ENCODE measurements around the gene ARHGAP8.
"Not testable (repeated sequence)": the region's sequence is repeated elsewhere in the genome, so short reads cannot be mapped to it uniquely, and the experiment has no call there.

Gene ARHGAP8

GRCh38 chr22:44740307-44740706 lies 12.1 kb upstream of the ARHGAP8 start:
- no peak overlapping the region for H3K4me3 ChIP-seq (ENCODE audit: low read depth, low read length)
- TF ChIP-seq CTCF (IDR thresholded peaks at IDR 0.05; ENCODE audit: borderline replicate concordance, insufficient read depth, low read depth, low read length), result no peak

DNA sequence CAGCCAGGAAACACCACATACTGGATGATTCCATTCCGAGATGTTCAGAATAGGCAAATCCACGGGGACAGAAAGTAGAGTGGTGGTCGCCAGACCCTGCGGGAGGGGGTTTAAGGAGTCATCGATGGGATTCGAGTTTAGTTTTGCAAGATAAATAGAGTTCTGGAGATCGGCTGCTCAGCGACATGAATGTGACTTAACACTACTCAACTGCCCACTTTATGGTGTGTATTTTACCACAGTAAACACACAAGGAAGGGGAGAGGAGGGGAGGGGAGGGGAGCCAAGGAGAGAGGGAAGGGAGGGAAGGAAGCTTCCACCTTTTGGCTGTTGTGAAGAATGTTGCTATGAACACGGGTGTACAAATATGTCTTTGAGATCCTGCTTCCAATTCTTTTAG lies 10.4 kb upstream of the ARHGAP8 start:
- no peak for TF ChIP-seq CTCF (IDR thresholded peaks at IDR 0.05; ENCODE audit: borderline replicate concordance, insufficient read depth, low read depth, low read length)

DNA sequence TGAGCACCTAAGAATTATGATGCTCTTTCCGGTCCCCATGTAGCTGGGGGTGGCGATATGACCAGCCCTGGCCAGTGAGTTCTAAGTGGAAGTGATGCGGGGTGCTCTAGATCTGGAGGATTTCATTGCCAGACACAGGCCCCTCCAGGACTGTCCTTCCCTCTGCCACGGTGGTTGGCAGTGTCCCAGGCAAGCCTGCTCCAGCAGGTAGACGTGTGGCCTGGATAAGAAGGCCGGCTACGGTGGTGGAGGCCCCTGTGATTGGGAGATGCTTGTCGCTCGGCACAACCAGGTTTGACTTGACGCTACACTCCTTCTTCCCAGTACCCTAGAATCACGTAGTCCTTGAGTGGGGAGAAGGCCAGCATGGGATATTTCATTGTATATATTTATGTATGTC lies 9.1 kb upstream of the ARHGAP8 start:
- no peak for TF ChIP-seq CTCF (IDR thresholded peaks at IDR 0.05; ENCODE audit: borderline replicate concordance, insufficient read depth, low read depth, low read length)

More for the DNA sequence above, 10.4 kb upstream of the ARHGAP8 start:
- H3K4me3 ChIP-seq (ENCODE audit: low read depth, low read length), result no peak overlapping the region

GRCh38 chr22:44743804-44744211 lies 8.6 kb upstream of the ARHGAP8 start:
- no peak for TF ChIP-seq CTCF (IDR thresholded peaks at IDR 0.05; ENCODE audit: borderline replicate concordance, insufficient read depth, low read depth, low read length)

More for the DNA sequence above, 9.1 kb upstream of the ARHGAP8 start:
- H3K4me3 ChIP-seq (ENCODE audit: low read depth, low read length), result no peak overlapping the region

GRCh38 chr22:44745853-44746789 lies 6.3 kb upstream of the ARHGAP8 start:
- H3K4me3 ChIP-seq (ENCODE audit: low read depth, low read length), result no peak overlapping the region
- TF ChIP-seq CTCF (IDR thresholded peaks at IDR 0.05; ENCODE audit: borderline replicate concordance, insufficient read depth, low read depth, low read length), result no peak

More at GRCh38 chr22:44743804-44744211, 8.6 kb upstream of the ARHGAP8 start:
- no peak overlapping the region for H3K4me3 ChIP-seq (ENCODE audit: low read depth, low read length)

DNA sequence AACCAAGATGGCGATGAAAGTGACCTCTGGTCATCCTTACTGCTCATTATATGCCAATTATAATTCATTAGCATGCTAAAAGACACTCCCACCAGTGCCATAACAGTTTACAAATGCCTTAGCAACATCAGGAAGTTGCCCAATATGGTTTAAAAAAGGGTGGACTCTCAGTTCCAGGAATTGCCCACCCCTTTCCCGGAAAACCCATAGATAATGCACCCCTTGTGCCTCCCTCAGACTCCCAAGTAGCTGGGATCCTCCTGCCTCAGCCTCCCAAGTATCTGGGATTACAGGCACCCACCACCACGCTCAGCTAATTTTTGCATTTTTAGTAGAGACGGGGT lies 4.6 kb upstream of the ARHGAP8 start:
- not testable (repeated sequence) for H3K4me3 ChIP-seq (ENCODE audit: low read depth, low read length)

- no peak overlapping the region for H3K4me3 ChIP-seq (ENCODE audit: low read depth, low read length)
- no peak for TF ChIP-seq CTCF (IDR thresholded peaks at IDR 0.05; ENCODE audit: borderline replicate concordance, insufficient read depth, low read depth, low read length)
These were observed 3.9 kb upstream of the ARHGAP8 start for GRCh38 chr22:44748524-44748923.
